Posterior cingulate gyrus (tissue), 11 donors: ENCODE data around the gene RAD51B.
A peak's percentile ranks its signal among the peaks of the same experiment; 100 is the strongest.

Experiments used
- DNase-seq, 10 donors: peaks; one replicate each; pipeline versions ENCODE4 v3.0.0 to v3.0.0-alpha.2; 2020 to 2021; ENCODE audit warnings: mixed read lengths in 3 of 10
- intact Hi-C: fragments of 100-400 bp; cut with DNase I; formaldehyde crosslinking; loops from one replicate; pipeline ENCODE4 v1.15.1; 2023

Gene RAD51B

DNA sequence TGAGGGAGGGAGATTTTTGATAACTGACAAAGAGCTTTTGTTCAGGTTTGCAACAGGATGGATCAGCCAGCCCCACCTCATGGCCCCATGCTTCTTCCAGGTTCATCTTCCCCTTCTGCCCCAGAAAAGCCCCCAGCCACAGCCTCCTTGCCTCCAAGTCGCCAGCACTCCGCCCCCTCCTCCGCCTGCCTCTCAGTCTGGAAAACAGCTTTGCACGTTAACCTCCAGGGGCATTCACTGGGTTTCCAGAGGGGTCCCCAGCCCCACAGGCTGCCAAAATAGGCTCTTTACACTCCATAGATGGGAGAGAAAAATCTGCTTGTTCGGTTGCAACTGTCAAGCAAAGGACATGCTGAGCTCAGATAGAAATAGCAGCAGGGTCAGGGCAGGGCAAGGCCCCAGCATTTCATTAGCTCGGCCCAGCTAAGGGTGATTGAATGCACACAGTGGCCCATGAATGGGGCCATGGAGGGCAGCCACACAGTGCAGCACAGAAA lies 719.7 kb downstream of the RAD51B start:
- intact Hi-C loops = no loop called here
- DNase-seq = peak in 7 of 10 donors; percentile 30 to 87 (median 53)

DNA sequence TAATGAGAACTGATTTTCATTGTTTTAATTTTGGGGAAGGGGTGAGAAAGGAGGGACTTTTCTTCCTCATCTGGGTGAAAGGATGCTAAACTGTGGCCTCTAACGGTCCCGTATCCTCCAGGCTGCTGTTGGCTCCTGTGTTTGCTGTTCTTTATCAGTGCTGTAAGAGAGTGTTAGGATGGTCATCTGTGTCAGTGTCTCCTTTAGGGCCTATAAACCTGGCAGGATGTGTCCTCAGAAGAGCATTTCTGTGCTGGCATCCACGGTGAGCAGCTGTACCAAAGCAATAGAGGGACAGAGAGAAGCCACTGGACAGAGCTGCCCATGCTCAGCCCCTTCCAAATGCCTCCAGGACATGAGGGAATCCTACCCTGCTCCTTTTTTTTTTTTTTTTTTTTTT lies 720.2 kb downstream of the RAD51B start:
- intact Hi-C loops = no loop called here
- no peak for DNase-seq

DNA sequence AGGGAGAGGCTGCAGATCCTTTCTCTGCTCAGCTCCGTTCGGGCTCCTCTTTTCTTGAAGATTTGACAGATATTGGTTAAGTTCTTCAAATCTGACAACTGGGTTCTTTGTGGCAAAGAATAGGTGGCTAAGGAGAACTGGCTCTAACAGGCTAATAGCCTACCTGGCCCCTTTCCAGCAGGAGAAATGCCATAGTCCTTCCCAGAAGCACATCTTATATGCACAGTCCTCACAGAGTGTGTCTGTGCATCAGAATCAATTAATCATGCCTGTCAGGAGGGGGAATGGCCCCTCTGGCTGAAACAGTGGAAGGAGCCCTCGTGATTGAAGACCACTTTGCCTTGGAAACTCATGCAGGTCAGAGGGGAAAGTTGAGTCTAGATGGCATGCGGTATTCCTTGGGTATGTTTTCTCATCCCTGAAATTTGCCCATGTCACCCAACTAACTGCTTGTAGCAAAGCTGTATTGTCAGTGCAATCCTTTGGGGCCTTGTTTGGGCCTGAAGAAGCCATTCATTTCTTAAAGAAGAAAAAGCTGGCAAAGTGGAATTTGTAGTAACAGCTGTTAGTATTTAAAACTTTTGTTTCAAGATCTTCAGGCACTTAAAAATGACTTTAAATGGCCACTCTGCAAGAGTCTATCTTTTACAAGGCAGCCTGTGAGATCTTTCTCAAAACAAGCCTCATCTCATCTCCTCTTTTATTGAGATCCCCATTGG lies 721.8 kb downstream of the RAD51B start:
- DNase-seq = no peak
- intact Hi-C loops = no loop called here

DNA sequence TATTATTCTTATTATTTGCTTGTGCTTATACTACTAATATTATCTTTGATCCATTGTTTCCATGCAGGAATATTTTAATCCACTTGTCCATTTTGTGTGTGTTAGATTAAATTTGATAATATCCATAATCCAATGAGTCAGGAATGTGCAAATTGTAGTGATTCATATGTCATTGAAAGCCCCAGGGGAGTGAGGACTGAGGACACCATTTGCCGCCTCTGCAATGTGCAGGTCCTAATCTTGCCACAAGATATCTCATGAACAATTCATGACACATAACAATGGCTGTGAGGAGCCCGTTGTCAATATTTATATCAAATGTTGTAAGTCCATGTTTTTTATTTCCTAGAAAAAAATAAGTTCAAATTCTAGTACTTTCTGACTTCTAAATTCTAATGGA lies 722.8 kb downstream of the RAD51B start:
- no peak for DNase-seq
- intact Hi-C loops = no loop called here

DNA sequence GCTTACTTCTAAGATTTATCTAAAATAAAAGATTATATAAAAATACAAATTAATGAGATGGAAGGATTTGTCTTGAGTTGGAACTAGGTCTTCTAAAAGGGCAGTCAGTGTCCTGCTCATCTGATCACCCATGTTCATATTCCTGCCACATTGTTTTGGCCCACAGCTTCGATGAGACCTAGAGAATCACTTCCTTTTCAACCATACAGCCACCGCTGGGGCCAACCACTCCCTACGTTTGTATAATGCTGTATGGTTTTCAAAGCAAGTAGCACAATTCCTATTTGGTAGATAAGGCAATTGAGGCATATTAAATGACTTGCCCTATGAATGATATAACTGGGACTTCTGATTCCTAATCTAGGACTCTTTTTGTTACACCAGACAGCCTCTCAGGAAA lies 723.9 kb downstream of the RAD51B start:
- intact Hi-C loops = no loop called here
- DNase-seq = no peak

DNA sequence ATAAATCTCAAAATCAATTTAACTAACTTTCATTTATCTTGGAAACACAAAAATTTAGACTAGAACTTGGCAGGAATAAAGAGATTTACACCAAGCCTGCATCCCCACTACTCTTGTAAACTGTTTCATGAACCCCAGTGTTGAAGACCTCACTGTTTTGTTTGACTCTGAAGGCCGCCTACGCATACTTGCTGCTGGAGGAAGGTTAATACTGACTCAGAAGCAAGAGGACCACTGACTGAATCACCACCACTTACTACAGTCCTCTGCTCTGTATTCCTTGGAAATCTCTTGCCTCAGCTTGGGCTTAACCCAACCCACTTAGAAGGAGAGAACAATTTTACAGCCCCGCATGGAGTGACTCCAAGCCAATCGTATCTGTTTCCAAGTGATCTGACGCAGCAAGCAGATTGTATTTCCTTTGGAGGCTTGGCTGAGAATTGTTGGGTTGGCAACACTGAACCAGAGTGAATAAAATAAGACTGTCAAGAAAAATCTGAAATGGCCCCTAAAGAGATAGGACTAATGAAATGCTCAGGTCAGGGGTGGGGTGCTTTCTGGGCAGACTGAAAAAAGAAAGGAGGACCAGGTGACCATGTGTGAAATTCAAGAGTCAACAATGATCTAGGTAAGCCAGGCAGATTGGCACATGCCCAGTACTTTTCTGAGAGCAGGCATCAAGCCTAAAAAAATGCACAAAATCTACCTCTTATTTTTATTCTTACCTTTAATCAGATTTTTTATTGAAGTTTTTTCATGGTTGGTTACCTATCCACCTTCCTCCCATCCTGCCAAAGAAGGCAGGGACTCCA lies 724.7 kb downstream of the RAD51B start:
- intact Hi-C loops = no loop called here
- DNase-seq = no peak

DNA sequence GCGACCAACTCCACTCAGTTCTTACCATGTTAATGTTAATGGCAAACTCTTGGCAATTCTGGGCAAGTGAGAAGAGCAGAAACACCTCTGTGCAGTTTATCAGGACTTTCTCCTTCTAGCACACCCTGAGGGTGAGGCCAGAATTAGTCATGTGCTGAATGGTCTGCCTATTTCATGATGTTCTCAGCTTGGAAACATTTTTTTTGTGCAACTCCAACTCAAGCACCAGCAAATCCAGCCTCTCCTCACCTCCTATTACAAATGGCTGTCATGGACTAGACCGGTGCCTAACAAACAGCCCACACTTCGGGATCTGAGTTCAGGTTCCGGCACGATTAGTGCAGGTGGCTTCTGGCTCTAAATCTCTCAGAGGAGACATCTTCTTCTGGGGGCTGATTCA lies 727.3 kb downstream of the RAD51B start:
- intact Hi-C loops = no loop called here

DNA sequence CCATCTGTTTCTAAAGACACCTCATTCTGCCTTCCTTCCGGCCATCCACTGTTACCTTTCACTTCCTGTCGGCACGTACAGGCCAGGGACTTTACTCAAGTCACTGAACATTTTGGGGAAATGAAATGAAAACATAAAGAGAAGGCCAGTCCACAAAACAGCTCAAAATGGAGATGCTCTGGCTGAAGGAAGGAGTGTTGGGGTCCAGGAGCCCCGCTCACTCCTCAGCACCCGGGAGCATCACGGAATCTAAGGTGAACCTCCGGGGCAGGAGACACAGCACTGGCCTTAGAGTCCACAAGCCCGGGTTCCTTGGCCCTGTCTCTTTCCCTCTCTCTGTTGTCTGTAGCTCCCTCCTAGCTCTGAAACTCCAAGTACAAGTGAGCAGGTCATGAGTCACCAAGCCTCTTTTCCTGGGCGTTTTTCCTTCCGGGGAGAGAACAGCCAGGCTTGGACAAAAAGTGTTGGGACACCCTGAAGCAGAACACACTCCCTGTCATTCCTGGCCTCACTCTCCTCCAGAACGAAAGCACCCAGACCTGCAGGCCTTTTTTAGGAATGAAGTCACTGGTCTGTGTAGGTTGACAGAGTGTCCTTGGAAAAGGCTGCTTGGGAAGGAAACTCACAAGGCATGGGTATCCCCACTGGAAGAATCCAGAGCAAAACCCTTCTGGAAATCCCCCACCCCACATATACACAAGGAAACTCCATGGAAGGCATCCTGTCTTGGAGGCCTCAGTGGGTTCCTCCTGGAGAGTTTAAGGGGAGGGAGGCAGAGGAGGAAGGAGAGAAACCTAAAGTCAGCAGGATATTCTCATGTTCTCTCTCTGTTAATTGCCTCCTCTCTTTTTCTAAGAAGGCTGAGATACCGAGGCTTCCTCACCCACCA lies 728.0 kb downstream of the RAD51B start:
- intact Hi-C loops = no loop called here
- peak in 2 of 10 donors; percentile 41 to 72 for DNase-seq

More for the DNA sequence above, 727.3 kb downstream of the RAD51B start:
- peak in 1 of 10 donors; percentile 16 for DNase-seq

DNA sequence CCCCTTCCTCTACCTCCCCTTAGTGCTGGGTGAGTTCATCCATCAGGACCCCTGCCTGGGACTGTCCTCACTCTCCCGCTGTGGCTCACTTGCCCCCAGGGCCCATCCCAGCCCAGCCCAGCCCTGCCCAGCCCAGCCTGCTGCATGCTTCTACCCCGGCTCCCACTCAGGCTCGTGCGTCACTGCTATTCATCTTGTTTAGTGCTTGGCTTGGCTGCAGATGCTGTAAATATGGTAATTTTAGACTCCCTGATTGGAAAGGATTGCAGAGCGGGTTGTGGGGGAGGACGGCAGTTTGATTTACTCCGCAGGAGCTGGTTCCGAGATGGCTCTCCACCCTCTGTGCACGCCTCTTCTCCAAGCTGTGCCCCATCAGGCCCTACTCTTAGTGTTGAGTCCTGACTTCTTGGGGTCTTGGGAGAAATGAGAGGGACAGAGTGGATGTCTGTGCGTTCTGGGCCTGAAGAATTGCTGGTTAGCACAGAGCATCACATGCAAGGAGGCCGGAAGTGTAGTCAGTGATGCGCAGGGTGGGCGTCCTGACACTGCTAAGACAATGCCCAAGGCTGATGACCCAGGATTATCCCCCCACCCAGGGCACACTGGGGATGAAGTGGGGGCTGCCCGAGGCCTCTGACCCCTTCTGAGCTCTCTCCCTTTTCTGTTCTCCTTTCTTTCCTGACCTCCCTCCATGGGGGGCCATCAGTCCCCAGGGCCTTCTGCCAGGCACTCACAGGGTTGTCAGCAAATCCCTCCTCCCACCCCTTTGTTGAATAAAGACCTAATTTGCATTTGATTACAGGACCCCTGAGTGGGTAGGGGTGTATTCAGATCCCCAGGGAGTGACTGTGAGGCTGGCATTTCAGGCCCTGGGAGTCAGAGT lies 728.9 kb downstream of the RAD51B start:
- intact Hi-C loops = no loop called here
- peak in 9 of 10 donors; percentile 30 to 95 (median 72) for DNase-seq

DNA sequence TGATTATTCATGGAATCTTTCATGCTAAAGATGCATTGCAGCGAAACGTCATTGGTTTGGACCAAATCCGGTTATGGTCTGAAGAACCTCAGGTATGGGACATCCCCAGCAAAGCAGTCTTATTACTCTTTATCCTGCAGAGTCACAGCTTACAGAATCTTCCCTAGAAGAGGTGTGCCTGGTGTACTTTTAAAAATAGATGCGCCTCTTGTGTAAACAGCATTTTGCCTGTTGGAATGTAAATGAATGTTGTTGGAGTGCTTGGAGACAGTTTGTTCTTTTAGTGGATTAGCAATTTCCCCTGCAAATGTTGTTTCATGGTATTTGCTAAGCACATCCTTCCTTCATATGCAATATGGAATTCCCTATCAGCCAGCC lies 730.7 kb downstream of the RAD51B start:
- DNase-seq = peak in 1 of 10 donors; percentile 13
- intact Hi-C loops = no loop called here

DNA sequence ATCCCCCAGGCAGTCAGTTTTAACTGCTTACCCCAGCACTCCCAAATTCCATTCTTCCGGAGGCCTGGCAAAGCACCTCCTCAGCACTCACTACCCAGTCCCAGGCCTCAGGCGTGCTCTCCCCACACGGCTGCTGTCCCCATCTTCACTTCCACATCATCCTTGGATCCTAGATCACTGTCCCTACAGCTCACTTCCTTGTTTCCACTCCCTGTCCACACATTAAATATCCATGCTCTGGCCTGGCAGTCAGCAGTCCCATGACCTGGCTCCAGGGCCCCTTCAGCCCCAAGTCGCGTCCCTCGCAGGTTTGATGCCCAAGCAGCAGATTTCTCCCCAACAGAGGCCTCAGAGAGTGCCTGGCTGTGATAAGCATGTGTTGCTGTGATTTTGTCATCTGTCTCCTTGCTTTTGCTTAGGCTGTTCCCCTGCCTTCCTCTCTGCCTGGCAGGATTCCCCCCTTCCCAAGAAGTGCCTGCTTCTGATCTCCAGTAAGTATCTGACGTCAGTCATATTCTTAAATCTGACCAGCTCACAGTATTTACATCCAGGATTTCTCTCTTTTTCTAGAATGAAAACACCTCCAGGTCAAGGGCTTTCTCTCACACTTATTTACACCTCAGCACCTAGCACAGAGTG lies 731.6 kb downstream of the RAD51B start:
- intact Hi-C loops = no loop called here

DNA sequence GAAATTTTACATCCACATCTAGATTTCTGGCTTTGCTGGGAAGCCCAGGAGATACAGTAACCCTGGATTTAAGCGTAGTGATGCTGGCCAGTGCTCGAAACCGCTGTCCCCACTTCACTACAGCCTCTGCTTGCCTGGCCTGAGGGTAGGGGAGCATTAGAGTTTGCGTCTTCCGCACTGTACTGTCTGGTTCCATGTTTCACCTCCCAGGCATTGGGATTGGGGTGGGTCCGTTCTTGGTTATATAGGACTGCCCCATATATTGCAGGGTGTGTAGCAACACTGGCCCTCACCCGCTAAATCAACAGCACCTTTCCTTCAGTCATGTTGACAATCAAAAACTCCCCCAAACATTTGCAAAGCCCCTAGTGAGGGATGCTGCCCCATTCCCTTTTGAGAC lies 732.5 kb downstream of the RAD51B start:
- intact Hi-C loops = no loop called here
- peak in 1 of 10 donors; percentile 34 for DNase-seq

More for the DNA sequence above, 731.6 kb downstream of the RAD51B start:
- DNase-seq = peak in 1 of 10 donors; percentile 38

DNA sequence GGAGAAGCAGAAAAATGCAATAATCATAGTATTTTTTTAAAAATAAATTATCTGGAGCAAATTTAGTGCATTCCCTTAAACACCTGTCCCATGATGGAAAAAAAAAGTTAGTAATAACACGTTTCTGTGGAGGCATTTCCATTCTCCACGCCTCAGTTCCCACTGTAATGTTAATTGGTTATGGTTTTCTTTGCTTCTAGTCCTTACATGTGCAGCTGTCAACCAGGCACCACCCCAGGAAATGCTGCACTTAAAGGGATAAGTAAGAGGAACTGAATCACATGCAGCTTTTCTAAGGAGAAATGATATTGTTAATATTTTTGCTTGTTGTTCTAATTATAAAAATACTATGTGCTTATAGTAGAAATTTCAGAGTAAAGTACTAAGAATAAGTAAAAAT lies 733.0 kb downstream of the RAD51B start:
- no peak for DNase-seq
- intact Hi-C loops = no loop called here

DNA sequence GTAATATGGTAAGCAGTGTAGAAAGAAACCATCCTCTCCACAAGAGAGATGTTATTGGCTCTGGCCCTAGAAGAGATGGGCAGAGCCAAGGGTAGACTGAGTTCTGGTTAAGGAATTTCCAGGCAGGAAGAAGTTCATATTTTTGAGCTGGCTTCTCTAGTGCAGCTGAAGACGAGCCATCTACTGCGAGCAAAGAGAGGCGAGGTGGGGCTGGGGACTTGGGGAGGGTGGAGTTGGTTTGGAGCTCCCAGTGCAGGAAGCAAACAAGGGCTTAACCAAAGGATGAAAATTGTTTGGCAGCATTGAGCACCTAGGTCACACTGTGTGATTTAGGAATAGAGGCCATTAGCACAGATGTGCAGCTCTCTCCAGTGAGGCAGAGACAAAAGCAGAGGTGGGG lies 733.7 kb downstream of the RAD51B start:
- intact Hi-C loops = no loop called here
- DNase-seq = peak in 1 of 10 donors; percentile 8

DNA sequence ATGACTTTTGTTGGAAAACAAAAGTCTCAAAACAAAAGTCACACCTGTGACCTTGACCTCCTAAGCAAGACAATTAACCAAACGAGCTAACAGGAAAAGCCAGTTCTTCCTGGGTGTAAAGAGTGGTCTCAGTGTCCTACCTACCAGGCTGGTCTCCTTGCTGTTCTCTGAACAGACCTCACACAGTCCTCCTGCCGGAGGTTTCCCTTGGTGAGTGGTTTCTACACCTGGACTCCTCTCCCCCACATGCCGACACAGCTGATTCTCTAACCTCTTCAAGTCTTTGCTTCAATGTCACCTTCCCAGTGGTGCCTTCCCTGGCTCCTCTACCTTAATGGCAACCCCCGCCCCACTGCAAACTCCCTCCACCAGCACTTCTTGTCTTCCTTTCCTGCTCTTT lies 734.7 kb downstream of the RAD51B start:
- peak in 1 of 10 donors; percentile 4 for DNase-seq
- intact Hi-C loops = no loop called here

DNA sequence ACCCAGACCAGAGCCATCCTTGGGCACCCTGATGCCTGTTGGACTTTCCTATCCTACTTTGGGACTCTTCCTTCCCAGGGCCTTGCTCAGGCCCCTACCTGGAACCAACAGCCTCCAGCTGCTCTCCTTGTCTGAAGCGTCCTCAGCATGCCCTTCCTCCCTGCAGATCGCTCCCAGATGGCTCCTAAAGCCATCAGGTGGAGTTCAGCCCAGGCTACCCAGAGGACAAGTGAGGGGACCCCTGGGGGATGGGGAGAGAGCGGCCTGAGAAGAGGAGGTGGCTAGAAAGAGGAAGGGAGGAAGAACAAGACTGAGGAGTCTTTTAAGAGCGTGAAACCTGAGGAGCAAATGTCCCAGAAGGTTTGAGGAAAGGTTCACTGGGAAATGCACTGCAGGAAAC lies 736.7 kb downstream of the RAD51B start:
- DNase-seq = peak in 1 of 10 donors; percentile 40
- intact Hi-C loops = no loop called here

DNA sequence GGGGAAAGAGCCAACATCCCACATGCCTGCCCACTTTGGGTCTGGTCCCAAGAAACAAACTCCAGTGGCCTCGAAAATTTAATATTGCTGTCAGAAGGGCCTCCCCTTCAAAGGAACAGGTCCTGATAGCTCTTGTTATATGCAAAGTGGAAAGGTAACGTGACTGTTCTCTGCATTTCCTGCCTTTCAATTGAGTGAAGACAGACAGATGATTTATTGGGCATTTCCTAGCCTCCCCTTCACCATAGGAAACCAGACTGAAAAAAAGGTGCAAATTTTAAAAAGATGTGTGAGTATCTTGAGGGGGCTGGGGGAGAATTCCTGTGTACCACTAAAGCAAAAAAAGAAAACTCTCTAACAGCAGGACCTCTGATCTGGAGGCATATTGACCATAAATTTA lies 738.1 kb downstream of the RAD51B start:
- intact Hi-C loops = no loop called here
- peak in 1 of 10 donors; percentile 4 for DNase-seq

DNA sequence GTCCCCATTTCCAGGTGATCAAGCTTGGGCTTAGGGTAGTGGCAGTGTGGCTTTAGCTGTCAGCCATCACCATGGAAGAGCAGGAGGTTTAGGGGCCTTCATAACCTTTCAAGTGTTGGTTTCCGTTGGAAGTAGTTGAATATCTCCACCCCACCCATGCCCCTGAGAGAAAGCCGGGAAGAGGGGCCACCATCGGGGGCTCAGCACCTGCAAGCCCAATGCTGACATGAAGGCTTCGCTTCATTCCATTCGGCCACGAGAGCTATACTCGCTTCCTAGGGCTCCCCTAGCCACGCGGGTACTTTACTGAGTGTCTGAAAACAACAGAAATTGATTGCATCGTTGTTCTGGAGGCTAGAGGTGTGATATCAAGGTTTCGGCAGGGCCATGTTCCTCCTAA lies 738.5 kb downstream of the RAD51B start:
- DNase-seq = peak in 1 of 10 donors; percentile 63
- intact Hi-C loops = no loop called here

DNA sequence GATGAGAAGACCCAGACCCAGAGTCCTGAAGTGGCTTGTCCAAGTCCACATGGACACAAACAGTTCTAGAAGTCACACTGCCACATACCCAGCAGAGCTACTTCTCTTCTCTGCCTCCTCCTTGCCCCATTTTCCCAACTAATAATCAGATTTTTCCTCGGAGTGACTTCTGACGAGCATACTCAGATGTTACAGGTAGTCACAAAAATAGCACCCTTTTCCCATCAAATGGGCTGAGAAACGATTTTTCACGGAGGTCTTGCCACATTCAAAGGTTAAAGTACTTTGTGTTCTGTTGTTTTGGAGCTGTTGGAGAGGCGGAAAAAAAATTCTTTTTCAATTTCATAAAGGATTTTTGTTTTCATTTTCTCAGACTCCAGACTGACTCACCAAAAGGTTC lies 740.4 kb downstream of the RAD51B start:
- intact Hi-C loops = no loop called here
- DNase-seq = no peak
